Panc1 (cell line): ENCODE measurements around the gene KCNH3. TPM values are rescaled to one million over a fixed set of nuclear protein-coding genes. Genes with fewer than 3 reads are reported as not detected.
A peak's percentile ranks its signal among the peaks of the same experiment; 100 is the strongest.

Experiments
- ATAC-seq: fragments of 200-7000 bp; cut with Tn5 transposase; 2 replicates; pipeline ENCODE4 v1.9.1; 2020; ENCODE audit warnings: mild to moderate bottlenecking, moderate library complexity
- BruUV-seq: library from RNA; stranded (reverse); fragments of 400-500 nt; replicated peaks from 2 replicates; lab custom pipeline; 2021; lab: Mats Ljungman, UMichigan
- CTCF ChIA-PET: fragments of 300-600 bp; sonication (Branson Sonifier 250); formaldehyde crosslinking; loops from one replicate; lab custom pipeline; 2022; ENCODE audit warnings: antibody characterized with exemption; lab: Charles Lee
- POLR2A ChIA-PET: fragments of 300-600 bp; sonication (Branson Sonifier 250); formaldehyde crosslinking; loops from one replicate; lab custom pipeline; 2022; ENCODE audit warnings: antibody characterized with exemption; lab: Charles Lee
- DNase-seq: peaks from one replicate; pipeline ENCODE4 v3.0.0-alpha.2; 2010; ENCODE audit warnings: low read depth, low spot score
- H3K27ac ChIP-seq: 2 replicates; pipeline ENCODE4 v1.5.1; 2011; ENCODE audit warnings: mild to moderate bottlenecking, low read length, inconsistent platforms
- H3K27me3 ChIP-seq: fragments of 200-500 bp; sonication (Bioruptor generic); 2 replicates; pipeline ENCODE4 v1.6.0; 2014; ENCODE audit warnings: low read length, inconsistent platforms; ENCODE audit not compliant: control insufficient read depth, insufficient read depth
- H3K36me3 ChIP-seq: fragments of 200-500 bp; sonication (Bioruptor generic); 2 replicates; pipeline ENCODE4 v1.5.1; 2014; ENCODE audit warnings: inconsistent platforms, mild to moderate bottlenecking, low read length, moderate library complexity; ENCODE audit not compliant: control insufficient read depth, insufficient read depth
- H3K4me1 ChIP-seq: 2 replicates; pipeline ENCODE4 v1.5.1; 2011; ENCODE audit warnings: inconsistent platforms, mild to moderate bottlenecking, low read length, moderate library complexity; ENCODE audit not compliant: control insufficient read depth, insufficient read depth
- H3K4me3 ChIP-seq, 2 experiments: 2 replicates each; pipeline ENCODE4 v1.5.1; 2011 to 2012; ENCODE audit warnings: low read depth in 2 of 2, low read length in 2 of 2, mild to moderate bottlenecking in 2 of 2, inconsistent platforms in 1 of 2, moderate library complexity in 1 of 2
- H3K9me3 ChIP-seq: fragments of 200-500 bp; sonication (Bioruptor generic); 2 replicates; pipeline ENCODE4 v1.5.1; 2014; ENCODE audit warnings: low read depth, mild to moderate bottlenecking, inconsistent platforms, low read length, moderate library complexity; ENCODE audit not compliant: control insufficient read depth, insufficient read depth
- POLR2AphosphoS5 ChIP-seq: IDR thresholded peaks from 2 replicates; pipeline ENCODE4 v1.6.1; 2012; ENCODE audit warnings: mild to moderate bottlenecking, low read depth, low read length, moderate library complexity
- SIN3A ChIP-seq: IDR thresholded peaks from 2 replicates; pipeline ENCODE4 v1.6.1; 2012; ENCODE audit warnings: low read depth, mild to moderate bottlenecking, low read length, moderate library complexity, borderline replicate concordance; ENCODE audit not compliant: insufficient read depth
- TCF7L2 ChIP-seq: IDR thresholded peaks from 2 replicates; pipeline ENCODE4 v1.6.1; 2011; ENCODE audit warnings: mild to moderate bottlenecking, low read depth, low read length, inconsistent platforms
- in situ Hi-C: cut with HindIII; loops from 2 replicates; pipeline ENCODE4 v1.10.0; 2016; ENCODE audit warnings: low sequenced_read_pairs, low pct_unique_long_range_greater_than_20kb
- intact Hi-C: fragments of 100-400 bp; cut with micrococcal nuclease; formaldehyde crosslinking; loops from one replicate; pipeline ENCODE4 v1.10.0; 2022; ENCODE audit not compliant: unreplicated experiment
- total RNA-seq: library from RNA; stranded (reverse); gene quantifications from one replicate; pipeline ENCODE4 v1.2.1, GENCODE V29; 2021; ENCODE audit not compliant: unreplicated experiment
- TF ChIP-seq, protein P1 (sequence below): fragments of 450-650 bp; IDR thresholded peaks from 2 replicates; pipeline ENCODE4 v1.5.1; 2017; ENCODE audit warnings: mild to moderate bottlenecking
- TF ChIP-seq, protein P2 (sequence below), 2 experiments: IDR thresholded peaks; 2 replicates each; pipeline ENCODE4 v1.6.1; 2011 to 2012; ENCODE audit warnings: low read depth in 2 of 2, control low read depth in 1 of 2, low read length in 1 of 2, mild to moderate bottlenecking in 1 of 2, moderate library complexity in 1 of 2; ENCODE audit not compliant: insufficient read depth in 1 of 2

The KCNH3 gene
- total RNA-seq, 1 experiment from 2014 or later, result 0.64 TPM

DNA sequence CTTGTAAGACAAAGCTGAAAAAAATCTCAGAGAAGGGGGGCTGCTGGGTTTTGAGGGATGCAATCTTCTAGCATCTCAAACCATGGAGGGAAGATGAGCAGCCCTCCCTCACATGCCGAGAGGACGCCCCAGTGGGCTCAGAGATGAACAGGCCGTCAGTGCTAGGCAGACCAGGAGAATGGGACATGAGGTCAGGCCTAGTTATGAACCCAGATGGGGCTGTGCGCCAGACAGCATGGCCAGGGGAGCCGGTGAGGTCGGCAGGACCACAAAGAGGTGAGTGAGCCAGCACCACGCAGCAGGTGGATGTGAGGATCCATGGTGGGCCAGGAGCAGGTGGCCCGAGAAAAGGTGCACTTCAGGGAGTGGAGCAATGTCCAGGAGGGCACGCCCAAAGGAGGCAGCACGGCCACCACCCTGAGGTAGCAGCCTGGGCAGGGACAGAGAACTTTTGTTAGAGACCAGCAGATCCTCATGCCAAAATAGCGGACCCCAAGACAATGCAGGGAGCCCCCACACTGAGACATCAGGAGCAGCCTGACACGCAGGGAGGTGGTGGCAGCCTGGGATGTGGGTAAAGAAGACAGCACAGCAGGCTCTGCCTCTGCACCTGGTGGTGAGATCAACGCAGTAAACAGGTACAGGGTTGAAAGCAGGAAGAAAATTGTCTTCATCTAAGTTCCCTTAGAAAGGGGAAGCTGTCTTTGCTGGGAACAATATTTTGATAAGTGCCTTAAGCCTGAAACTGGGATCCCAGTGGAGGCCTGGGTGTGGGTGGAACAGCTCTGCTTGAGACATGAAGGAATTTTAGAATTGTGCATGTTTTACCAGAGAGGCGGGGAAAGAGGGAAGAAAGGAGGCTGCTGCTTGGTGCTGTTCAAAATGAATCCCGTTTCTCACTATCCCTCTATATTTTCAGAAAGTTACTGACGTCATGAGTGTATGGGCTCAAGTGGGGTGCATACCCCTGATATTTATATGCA, 46.9 kb downstream of the KCNH3 start:
- ATAC-seq (no peak), DNase-seq (no peak)
- ChIA-PET POLR2A (no interaction called here), CTCF (no interaction called here)
- H3K27me3 ChIP-seq, result no peaks in the 10 kb centered on the region
- H3K27ac ChIP-seq, result no peak overlapping the region
- intact Hi-C loops (no loop called here), in situ Hi-C loops (no loop called here)
- no peak overlapping the region for H3K4me3 ChIP-seq
- BruUV-seq, result no TSS peak
- no peaks in the 10 kb centered on the region for H3K9me3 ChIP-seq
- no peaks in the 10 kb centered on the region for H3K4me1 ChIP-seq
- TF ChIP-seq TCF7L2 (no peak), SIN3A (no peak), POLR2AphosphoS5 (no peak)
- TF ChIP-seq, protein P1, sequence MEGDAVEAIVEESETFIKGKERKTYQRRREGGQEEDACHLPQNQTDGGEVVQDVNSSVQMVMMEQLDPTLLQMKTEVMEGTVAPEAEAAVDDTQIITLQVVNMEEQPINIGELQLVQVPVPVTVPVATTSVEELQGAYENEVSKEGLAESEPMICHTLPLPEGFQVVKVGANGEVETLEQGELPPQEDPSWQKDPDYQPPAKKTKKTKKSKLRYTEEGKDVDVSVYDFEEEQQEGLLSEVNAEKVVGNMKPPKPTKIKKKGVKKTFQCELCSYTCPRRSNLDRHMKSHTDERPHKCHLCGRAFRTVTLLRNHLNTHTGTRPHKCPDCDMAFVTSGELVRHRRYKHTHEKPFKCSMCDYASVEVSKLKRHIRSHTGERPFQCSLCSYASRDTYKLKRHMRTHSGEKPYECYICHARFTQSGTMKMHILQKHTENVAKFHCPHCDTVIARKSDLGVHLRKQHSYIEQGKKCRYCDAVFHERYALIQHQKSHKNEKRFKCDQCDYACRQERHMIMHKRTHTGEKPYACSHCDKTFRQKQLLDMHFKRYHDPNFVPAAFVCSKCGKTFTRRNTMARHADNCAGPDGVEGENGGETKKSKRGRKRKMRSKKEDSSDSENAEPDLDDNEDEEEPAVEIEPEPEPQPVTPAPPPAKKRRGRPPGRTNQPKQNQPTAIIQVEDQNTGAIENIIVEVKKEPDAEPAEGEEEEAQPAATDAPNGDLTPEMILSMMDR, result no peak
- TF ChIP-seq, protein P2, sequence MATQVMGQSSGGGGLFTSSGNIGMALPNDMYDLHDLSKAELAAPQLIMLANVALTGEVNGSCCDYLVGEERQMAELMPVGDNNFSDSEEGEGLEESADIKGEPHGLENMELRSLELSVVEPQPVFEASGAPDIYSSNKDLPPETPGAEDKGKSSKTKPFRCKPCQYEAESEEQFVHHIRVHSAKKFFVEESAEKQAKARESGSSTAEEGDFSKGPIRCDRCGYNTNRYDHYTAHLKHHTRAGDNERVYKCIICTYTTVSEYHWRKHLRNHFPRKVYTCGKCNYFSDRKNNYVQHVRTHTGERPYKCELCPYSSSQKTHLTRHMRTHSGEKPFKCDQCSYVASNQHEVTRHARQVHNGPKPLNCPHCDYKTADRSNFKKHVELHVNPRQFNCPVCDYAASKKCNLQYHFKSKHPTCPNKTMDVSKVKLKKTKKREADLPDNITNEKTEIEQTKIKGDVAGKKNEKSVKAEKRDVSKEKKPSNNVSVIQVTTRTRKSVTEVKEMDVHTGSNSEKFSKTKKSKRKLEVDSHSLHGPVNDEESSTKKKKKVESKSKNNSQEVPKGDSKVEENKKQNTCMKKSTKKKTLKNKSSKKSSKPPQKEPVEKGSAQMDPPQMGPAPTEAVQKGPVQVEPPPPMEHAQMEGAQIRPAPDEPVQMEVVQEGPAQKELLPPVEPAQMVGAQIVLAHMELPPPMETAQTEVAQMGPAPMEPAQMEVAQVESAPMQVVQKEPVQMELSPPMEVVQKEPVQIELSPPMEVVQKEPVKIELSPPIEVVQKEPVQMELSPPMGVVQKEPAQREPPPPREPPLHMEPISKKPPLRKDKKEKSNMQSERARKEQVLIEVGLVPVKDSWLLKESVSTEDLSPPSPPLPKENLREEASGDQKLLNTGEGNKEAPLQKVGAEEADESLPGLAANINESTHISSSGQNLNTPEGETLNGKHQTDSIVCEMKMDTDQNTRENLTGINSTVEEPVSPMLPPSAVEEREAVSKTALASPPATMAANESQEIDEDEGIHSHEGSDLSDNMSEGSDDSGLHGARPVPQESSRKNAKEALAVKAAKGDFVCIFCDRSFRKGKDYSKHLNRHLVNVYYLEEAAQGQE (IDR thresholded peaks at IDR 0.05; ENCODE audit: insufficient read depth in 1 of 2, low read depth in 2 of 2, low read length in 1 of 2), result no peak
- H3K36me3 ChIP-seq, result no peaks in the 10 kb centered on the region

DNA sequence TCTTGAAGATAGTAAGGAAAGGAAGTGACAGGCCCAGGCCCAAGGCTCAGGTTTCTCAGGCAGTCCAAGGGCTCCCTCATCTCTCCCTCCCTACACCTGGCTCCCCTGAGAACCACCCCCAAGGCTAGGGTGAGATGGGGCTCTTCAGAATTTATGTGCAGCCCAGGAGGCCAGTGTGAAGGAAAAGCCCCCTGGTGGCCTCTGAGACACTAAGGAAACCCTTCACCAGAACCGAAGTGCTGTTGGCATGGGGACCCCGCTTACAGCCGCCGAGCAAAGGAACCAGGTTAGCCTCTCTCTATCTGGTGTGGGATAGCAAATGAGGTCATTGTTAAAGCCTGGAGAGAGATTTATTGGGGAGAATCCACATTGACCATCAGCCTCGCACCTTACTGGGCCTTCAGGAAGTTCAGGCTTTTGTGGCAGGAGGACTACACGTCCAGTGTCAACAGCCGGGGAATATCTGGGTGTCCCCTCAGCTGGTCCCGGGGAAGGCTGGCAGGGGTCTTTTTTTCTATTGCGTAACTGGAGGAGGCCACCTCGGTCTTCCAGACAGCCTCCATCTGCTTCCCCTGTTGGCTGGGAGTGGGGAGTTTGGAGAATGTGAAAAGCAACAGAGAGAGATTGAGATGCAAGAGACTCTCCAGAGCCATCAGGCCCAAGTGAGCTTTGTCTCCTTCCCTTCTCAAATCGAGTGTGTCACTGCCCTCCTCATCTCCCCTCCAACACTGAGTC, 48.5 kb downstream of the KCNH3 start:
- no peaks in the 10 kb centered on the region for H3K36me3 ChIP-seq
- no peak for TF ChIP-seq POLR2AphosphoS5
- TF ChIP-seq, protein P2 (IDR thresholded peaks at IDR 0.05; ENCODE audit: insufficient read depth in 1 of 2, low read depth in 2 of 2, low read length in 1 of 2), result no peak
- TF ChIP-seq, protein P1, result no peak; the same call in 1 of the 2 replicates
- no peak for TF ChIP-seq SIN3A
- TF ChIP-seq TCF7L2, result no peak
- no peak overlapping the region for H3K4me3 ChIP-seq
- BruUV-seq, result no TSS peak
- ChIA-PET POLR2A (no interaction called here), CTCF (no interaction called here)
- intact Hi-C loops (no loop called here), in situ Hi-C loops (no loop called here)
- no peaks in the 10 kb centered on the region for H3K9me3 ChIP-seq
- no peak overlapping the region for H3K27ac ChIP-seq
- H3K27me3 ChIP-seq, result no peaks in the 10 kb centered on the region
- no peak for DNase-seq
- no peaks in the 10 kb centered on the region for H3K4me1 ChIP-seq
- ATAC-seq, result 0 out of 2 replicates have a peak, but pooled peaks have one; percentile 40
